Measurements from ENCODE around the gene HSPB6. TPM values are rescaled to one million over a fixed set of nuclear protein-coding genes. Genes with fewer than 3 reads are reported as not detected.

HSPB6 gene
- total RNA-seq, 1 donor from 2014 or later, result 21.7 TPM

DNA sequence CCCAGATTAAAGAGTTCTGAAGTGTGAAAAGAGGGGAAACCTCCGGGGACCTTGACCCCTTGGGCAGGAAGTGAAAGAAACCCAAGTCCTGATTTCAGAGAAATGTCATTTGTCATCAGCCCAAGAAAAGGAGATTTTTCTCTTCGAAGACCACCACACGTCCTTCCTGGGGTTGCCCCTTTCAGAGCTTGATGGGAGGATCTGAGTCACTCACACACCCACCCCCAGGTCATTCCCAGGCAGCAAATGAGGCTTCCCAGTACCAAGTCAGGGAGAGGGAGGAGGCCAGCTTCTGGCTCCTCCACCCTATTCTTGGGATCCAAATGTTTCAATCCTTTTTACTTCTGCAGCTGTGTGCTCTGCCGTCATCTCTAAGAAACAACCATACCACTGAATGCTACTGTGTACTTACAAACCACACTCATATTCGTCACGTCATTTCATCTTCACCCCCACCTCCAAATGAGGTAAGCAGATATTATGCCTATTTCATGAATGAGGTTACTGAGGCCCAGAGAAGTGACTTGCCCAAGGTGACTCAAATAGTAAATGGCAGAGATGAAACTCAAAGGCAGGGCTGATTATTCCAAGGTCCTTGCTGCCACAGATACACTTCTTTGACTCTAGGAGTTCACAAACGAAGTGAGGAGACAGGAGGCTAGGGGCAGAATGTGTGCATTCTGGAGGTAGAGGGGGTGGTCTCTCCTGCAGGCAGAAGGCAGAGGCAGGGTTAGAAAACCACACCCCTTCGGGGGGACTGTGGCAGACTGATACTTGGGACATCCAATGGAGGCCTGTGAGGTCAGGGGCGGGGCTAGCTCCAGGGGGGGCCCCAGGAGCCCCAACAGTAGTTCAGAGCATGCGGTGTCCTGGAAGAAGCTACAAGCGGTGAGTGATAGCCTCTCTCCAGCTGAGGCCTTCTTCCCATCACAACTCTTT lies 44.0 kb downstream of the HSPB6 start:
- Mint-ChIP-seq H3K27me3 (ENCODE audit: low read depth) (no peaks in the 10 kb centered on the region), H3K27ac (no peak overlapping the region), H3K36me3 (no peaks in the 10 kb centered on the region), H3K4me1 (peaks cover 14% of the 10 kb centered on the region), H3K4me3 (no peak overlapping the region), H3K9me3 (no peaks in the 10 kb centered on the region)
- no peak for DNase-seq (ENCODE audit: low spot score in 2 of 2, unreplicated experiment in 2 of 2)
- TF ChIP-seq, protein P1, sequence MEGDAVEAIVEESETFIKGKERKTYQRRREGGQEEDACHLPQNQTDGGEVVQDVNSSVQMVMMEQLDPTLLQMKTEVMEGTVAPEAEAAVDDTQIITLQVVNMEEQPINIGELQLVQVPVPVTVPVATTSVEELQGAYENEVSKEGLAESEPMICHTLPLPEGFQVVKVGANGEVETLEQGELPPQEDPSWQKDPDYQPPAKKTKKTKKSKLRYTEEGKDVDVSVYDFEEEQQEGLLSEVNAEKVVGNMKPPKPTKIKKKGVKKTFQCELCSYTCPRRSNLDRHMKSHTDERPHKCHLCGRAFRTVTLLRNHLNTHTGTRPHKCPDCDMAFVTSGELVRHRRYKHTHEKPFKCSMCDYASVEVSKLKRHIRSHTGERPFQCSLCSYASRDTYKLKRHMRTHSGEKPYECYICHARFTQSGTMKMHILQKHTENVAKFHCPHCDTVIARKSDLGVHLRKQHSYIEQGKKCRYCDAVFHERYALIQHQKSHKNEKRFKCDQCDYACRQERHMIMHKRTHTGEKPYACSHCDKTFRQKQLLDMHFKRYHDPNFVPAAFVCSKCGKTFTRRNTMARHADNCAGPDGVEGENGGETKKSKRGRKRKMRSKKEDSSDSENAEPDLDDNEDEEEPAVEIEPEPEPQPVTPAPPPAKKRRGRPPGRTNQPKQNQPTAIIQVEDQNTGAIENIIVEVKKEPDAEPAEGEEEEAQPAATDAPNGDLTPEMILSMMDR (IDR thresholded peaks at IDR 0.05; ENCODE audit: unreplicated experiment), result no peak

DNA sequence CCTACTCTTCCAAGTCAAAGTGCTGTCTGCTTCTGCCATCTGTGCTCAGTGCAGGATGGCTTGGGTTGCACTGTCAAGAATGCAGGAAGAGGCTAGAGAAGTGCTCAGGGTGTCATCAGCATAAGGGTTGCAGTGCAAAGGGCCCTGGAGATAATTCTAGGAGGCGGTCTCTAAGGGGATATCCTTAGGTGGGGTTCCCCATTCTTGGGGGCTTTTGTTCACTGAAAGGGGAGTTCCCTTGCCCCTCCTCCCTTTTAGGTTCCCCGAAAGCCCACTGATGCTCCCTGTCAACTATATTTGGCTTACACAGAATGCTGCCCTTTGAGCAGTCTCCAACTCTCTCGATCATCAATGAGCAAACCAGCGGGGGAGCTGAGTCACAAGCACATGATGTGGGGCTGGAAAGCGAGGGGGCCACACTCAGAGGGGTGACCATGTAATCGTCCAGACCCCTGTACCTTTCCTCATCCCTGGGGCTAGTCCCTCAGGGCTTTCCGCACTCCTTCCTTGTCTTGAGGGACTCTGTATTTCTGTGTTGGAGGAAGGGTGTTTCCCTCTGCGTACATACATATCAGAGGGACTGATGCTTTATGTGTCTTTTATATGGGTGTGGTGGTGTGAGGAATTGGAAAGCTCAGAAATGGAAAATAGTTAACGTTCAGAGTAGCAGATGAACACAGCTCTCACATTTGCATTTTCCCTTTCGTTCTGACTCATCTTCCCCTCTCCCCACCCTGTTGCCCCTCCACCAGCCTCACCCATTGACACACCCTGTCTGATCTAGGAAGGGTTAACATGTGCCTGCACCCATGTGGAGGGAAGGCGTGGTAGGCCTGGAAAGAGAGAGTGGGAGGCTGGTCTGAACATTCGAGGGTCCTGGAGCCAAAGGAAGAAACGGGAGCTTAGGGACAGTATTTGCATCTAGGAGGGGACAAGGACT lies 45.8 kb downstream of the HSPB6 start:
- no peak overlapping the region for H3K4me3 Mint-ChIP-seq
- TF ChIP-seq, protein P1 (IDR thresholded peaks at IDR 0.05; ENCODE audit: unreplicated experiment), result no peak
- H3K9me3 Mint-ChIP-seq, result no peaks in the 10 kb centered on the region
- peaks cover 8% of the 10 kb centered on the region for H3K4me1 Mint-ChIP-seq
- no peaks in the 10 kb centered on the region for H3K27me3 Mint-ChIP-seq (ENCODE audit: low read depth)
- no peaks in the 10 kb centered on the region for H3K36me3 Mint-ChIP-seq
- H3K27ac Mint-ChIP-seq, result no peak overlapping the region
- DNase-seq (ENCODE audit: low spot score in 2 of 2, unreplicated experiment in 2 of 2), result no peak

DNA sequence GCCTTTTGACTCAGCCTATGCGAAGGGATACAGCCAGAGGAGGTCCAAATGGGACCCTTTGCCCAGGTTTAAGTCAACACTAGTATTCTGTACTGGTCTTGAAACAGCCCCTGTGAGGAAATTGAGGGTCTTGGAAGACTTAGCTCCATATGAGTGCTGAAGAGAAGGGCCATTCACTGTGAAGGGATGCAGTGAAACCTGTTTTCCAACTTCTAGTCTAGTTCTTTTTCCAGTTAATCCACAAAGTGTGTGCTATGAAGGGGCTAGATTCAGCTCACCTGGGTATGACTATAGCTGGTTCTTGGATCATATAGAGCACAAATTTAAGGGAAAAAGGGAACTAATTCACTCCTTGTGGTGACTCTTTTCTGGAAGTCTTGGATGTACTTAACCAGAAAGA lies 48.4 kb downstream of the HSPB6 start:
- TF ChIP-seq, protein P1 (IDR thresholded peaks at IDR 0.05; ENCODE audit: unreplicated experiment), result no peak
- DNase-seq (ENCODE audit: low spot score in 2 of 2, unreplicated experiment in 2 of 2), result no peak
- peaks cover 9% of the 10 kb centered on the region for H3K27me3 Mint-ChIP-seq (ENCODE audit: low read depth)
- no peaks in the 10 kb centered on the region for H3K9me3 Mint-ChIP-seq
- no peak overlapping the region for H3K4me3 Mint-ChIP-seq
- H3K36me3 Mint-ChIP-seq, result no peaks in the 10 kb centered on the region
- H3K4me1 Mint-ChIP-seq, result no peaks in the 10 kb centered on the region
- H3K27ac Mint-ChIP-seq, result no peak overlapping the region

Other genes starting within 250 kb of the HSPB6 start
- gene DMKN, start 243.4 kb downstream of the HSPB6 start, total RNA-seq, result 161 to 172 TPM (median 171 TPM) in 3 replicates
- 0.32 to 0.49 TPM (median 0.47 TPM) in 3 replicates for gene SBSN, start 228.7 kb downstream of the HSPB6 start, total RNA-seq
- gene GAPDHS, start 223.6 kb downstream of the HSPB6 start, total RNA-seq, result not detected in 3 replicates
- gene TMEM147, start 211.4 kb downstream of the HSPB6 start, total RNA-seq, result 82.2 to 82.7 TPM (median 82.3 TPM) in 3 replicates
- 0.11 to 0.22 TPM (median 0.16 TPM) in 3 replicates for gene ATP4A, start 193.4 kb downstream of the HSPB6 start, total RNA-seq
- gene PMIS2, start 170.9 kb downstream of the HSPB6 start, total RNA-seq, result not detected in 3 replicates
- gene HAUS5, start 144.3 kb downstream of the HSPB6 start, total RNA-seq, result 28.7 to 33.8 TPM (median 29.0 TPM) in 3 replicates
- gene RBM42, start 128.0 kb downstream of the HSPB6 start, total RNA-seq, result 63.7 to 70.6 TPM (median 66.4 TPM) in 3 replicates
- gene ETV2, start 115.3 kb downstream of the HSPB6 start, total RNA-seq, result 1.4 to 2.1 TPM (median 1.5 TPM) in 3 replicates
- gene COX6B1, start 108.7 kb downstream of the HSPB6 start, total RNA-seq, result 273 to 293 TPM (median 284 TPM) in 3 replicates
- gene UPK1A, start 90.5 kb downstream of the HSPB6 start, total RNA-seq, result 1.8 to 2.3 TPM (median 2.0 TPM) in 3 replicates
- not detected in 3 replicates for gene ZBTB32, start 52.5 kb downstream of the HSPB6 start, total RNA-seq
- gene KMT2B, start 39.0 kb downstream of the HSPB6 start, total RNA-seq, result 60.6 to 62.7 TPM (median 61.8 TPM) in 3 replicates
- gene IGFLR1, start 14.6 kb downstream of the HSPB6 start, total RNA-seq, result 2.7 to 3.2 TPM (median 2.8 TPM) in 3 replicates
- 39.4 to 42.5 TPM (median 42.4 TPM) in 3 replicates for gene U2AF1L4, start 11.6 kb downstream of the HSPB6 start, total RNA-seq
- gene PSENEN, start 11.4 kb downstream of the HSPB6 start, total RNA-seq, result 45.2 to 54.9 TPM (median 45.7 TPM) in 3 replicates
- gene LIN37, start 8.5 kb downstream of the HSPB6 start, total RNA-seq, result 11.8 to 12.9 TPM (median 12.0 TPM) in 3 replicates
- 45.1 to 50.5 TPM (median 46.6 TPM) in 3 replicates for gene PROSER3, start 1.1 kb upstream of the HSPB6 start, total RNA-seq
- 74.0 to 79.9 TPM (median 75.4 TPM) in 3 replicates for gene ARHGAP33, start 18.5 kb upstream of the HSPB6 start, total RNA-seq
- not detected in 3 replicates for gene PRODH2, start 55.8 kb upstream of the HSPB6 start, total RNA-seq
- gene NPHS1, start 95.5 kb upstream of the HSPB6 start, total RNA-seq, result 0.23 to 0.72 TPM (median 0.51 TPM) in 3 replicates
- gene KIRREL2, start 99.9 kb upstream of the HSPB6 start, total RNA-seq, result 1.4 TPM in 3 replicates
- gene APLP1, start 111.5 kb upstream of the HSPB6 start, total RNA-seq, result 137 to 151 TPM (median 146 TPM) in 3 replicates
- gene NFKBID, start 143.5 kb upstream of the HSPB6 start, total RNA-seq, result 16.3 to 18.9 TPM (median 17.1 TPM) in 3 replicates
- gene HCST, start 145.5 kb upstream of the HSPB6 start, total RNA-seq, result 0.62 to 1.4 TPM (median 0.92 TPM) in 3 replicates
- gene TYROBP, start 151.3 kb upstream of the HSPB6 start, total RNA-seq, result not detected in 3 replicates
- gene LRFN3, start 179.3 kb upstream of the HSPB6 start, total RNA-seq, result 25.7 to 28.5 TPM (median 27.5 TPM) in 3 replicates
- gene SDHAF1, start 238.2 kb upstream of the HSPB6 start, total RNA-seq, result 10.6 to 12.4 TPM (median 12.0 TPM) in 3 replicates